NCI-H1105 (cell line): ENCODE results near the gene RNF213.
A peak's percentile ranks its signal among the peaks of the same experiment; 100 is the strongest.

Experiments
- DNase-seq: peaks from one replicate; lab custom pipeline; 2025; lab: John Stamatoyannopoulos, UW

Gene RNF213

GRCh38 chr17:80419255-80419654, 158.6 kb downstream of the RNF213 start:
- no peak for DNase-seq

GRCh38 chr17:80421381-80422090, 160.9 kb downstream of the RNF213 start:
- DNase-seq, result no peak

GRCh38 chr17:80422276-80422675, 161.6 kb downstream of the RNF213 start:
- no peak for DNase-seq

GRCh38 chr17:80422981-80423380, 162.3 kb downstream of the RNF213 start:
- no peak for DNase-seq

- DNase-seq, result no peak
Measured at GRCh38 chr17:80423536-80424225, 163.0 kb downstream of the RNF213 start.

GRCh38 chr17:80424261-80424660, 163.6 kb downstream of the RNF213 start:
- DNase-seq, result no peak

- no peak for DNase-seq
Measured at GRCh38 chr17:80424878-80425765, 164.5 kb downstream of the RNF213 start.

GRCh38 chr17:80425835-80426426, 165.3 kb downstream of the RNF213 start:
- DNase-seq, result no peak

- DNase-seq, result peak; percentile 36
Measured at GRCh38 chr17:80426671-80427326, 166.1 kb downstream of the RNF213 start.

GRCh38 chr17:80427366-80428282, 167.0 kb downstream of the RNF213 start:
- DNase-seq, result no peak

GRCh38 chr17:80428363-80428762, 167.7 kb downstream of the RNF213 start:
- no peak for DNase-seq

GRCh38 chr17:80428796-80429195, 168.1 kb downstream of the RNF213 start:
- DNase-seq, result no peak

- no peak for DNase-seq
Measured at GRCh38 chr17:80429356-80430275, 169.0 kb downstream of the RNF213 start.

GRCh38 chr17:80430446-80431245, 170.0 kb downstream of the RNF213 start:
- DNase-seq, result no peak

GRCh38 chr17:80431246-80432195, 170.9 kb downstream of the RNF213 start:
- no peak for DNase-seq

- DNase-seq, result no peak
Measured at GRCh38 chr17:80432350-80432955, 171.8 kb downstream of the RNF213 start.

- no peak for DNase-seq
Measured at GRCh38 chr17:80432961-80433550, 172.4 kb downstream of the RNF213 start.
